ENCODE data around the gene SNX32.

- no peak for TF ChIP-seq MAX (IDR thresholded peaks at IDR 0.05)
- TF ChIP-seq ZBTB44 (CRISPR knock-in tag; IDR thresholded peaks at IDR 0.05): no peak
- no peak for TF ChIP-seq ZNF10 (CRISPR knock-in tag; IDR thresholded peaks at IDR 0.05; ENCODE audit: borderline replicate concordance, low read depth)
- TF ChIP-seq LBX2 (CRISPR knock-in tag; IDR thresholded peaks at IDR 0.05; ENCODE audit: borderline replicate concordance): no peak
- no peak for TF ChIP-seq NFE2L1 (CRISPR knock-in tag; IDR thresholded peaks at IDR 0.05; ENCODE audit: borderline replicate concordance)
- TF ChIP-seq FOXK1 (CRISPR knock-in tag; IDR thresholded peaks at IDR 0.05; ENCODE audit: borderline replicate concordance, low read depth): no peak
- TF ChIP-seq REL (CRISPR knock-in tag; conservative IDR thresholded peaks at IDR 0.05): no peak
Measured at GRCh38 chr11:65903068-65903481, 69.3 kb downstream of the SNX32 start.
